ENCODE measurements around the gene SOD3. TPM values are rescaled to one million over a fixed set of nuclear protein-coding genes. Genes with fewer than 3 reads are reported as not detected.

The SOD3 gene
- total and polyA plus RNA-seq, 2 donors from 2014 or later: 111 to 193 TPM

DNA sequence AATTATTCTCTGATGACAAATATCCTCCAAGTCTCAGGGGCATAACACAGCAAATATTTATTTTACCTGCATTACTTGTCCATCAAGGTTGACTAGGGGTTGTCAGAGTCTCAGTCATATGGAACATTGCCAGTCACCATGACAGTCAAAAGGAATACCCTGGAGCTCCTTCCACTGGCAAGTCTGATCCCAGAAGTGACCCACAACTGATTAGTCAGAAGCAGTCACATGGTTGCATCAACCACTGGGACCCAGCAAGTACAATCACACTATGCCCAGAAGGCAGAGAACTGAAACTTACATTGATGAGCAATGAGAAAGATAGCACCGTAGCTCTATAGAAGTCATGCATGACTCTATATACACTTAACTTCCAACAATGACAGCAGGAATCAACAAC is 41.9 kb upstream of the SOD3 start:
- DNase-seq: no peak
- H3K27me3 ChIP-seq (ENCODE audit: control insufficient read depth, insufficient read depth, low read length): no peaks in the 10 kb centered on the region
- no peak for FAIRE-seq

DNA sequence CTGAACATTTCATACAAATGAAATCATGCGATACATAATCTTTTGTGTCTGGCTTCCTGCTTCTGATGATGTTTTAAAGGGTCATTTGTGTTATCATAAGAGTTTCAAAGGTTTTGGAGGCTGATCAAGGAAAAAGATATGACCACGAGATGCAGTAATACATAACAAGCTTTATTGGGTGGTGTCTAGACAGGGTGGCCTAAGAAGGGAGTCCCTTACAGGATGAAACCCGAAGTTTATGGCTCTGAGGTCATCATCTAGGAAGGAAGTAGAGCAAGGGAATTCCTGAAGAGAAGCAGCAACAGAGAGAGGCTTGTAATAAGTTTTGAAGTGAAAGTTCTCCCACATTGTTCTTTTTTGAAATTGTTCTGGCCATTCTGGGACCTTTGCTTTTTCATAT is 40.8 kb upstream of the SOD3 start:
- Histone ChIP-seq H3K36me3 (ENCODE audit: control insufficient read depth in 2 of 3, insufficient read depth in 3 of 3, low read length in 3 of 3) (no peaks in the 10 kb centered on the region), H3K4me1 (ENCODE audit: control insufficient read depth in 2 of 3, insufficient read depth in 2 of 3, low read depth in 1 of 3, low read length in 3 of 3) (no peaks in the 10 kb centered on the region), H3K9me3 (ENCODE audit: control insufficient read depth in 2 of 3, insufficient read depth in 1 of 3, low read length in 3 of 3) (peaks cover 0 to 9% (median 0%) of the 10 kb centered on the region in 3 donors), H3K27ac (ENCODE audit: low read depth in 2 of 2, low read length in 2 of 2) (no peak overlapping the region), H3K9ac (ENCODE audit: low read length in 3 of 3) (no peak overlapping the region), H3K27me3 (ENCODE audit: control insufficient read depth, insufficient read depth, low read length) (no peaks in the 10 kb centered on the region), H3K4me3 (ENCODE audit: low read length in 3 of 3) (no peak overlapping the region)
- no peak for FAIRE-seq
- intact Hi-C loops (cut with DNase I): no loop called here
- TF ChIP-seq, protein P1, sequence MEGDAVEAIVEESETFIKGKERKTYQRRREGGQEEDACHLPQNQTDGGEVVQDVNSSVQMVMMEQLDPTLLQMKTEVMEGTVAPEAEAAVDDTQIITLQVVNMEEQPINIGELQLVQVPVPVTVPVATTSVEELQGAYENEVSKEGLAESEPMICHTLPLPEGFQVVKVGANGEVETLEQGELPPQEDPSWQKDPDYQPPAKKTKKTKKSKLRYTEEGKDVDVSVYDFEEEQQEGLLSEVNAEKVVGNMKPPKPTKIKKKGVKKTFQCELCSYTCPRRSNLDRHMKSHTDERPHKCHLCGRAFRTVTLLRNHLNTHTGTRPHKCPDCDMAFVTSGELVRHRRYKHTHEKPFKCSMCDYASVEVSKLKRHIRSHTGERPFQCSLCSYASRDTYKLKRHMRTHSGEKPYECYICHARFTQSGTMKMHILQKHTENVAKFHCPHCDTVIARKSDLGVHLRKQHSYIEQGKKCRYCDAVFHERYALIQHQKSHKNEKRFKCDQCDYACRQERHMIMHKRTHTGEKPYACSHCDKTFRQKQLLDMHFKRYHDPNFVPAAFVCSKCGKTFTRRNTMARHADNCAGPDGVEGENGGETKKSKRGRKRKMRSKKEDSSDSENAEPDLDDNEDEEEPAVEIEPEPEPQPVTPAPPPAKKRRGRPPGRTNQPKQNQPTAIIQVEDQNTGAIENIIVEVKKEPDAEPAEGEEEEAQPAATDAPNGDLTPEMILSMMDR (IDR thresholded peaks at IDR 0.05; ENCODE audit: borderline replicate concordance, extremely low read depth, insufficient read depth): no peak
- DNase-seq: no peak

More for the DNA sequence above, 41.9 kb upstream of the SOD3 start:
- Histone ChIP-seq H3K9me3 (ENCODE audit: control insufficient read depth in 2 of 3, insufficient read depth in 1 of 3, low read length in 3 of 3) (peaks cover 0 to 9% (median 0%) of the 10 kb centered on the region in 3 donors), H3K9ac (ENCODE audit: low read length in 3 of 3) (no peak overlapping the region), H3K27ac (ENCODE audit: low read depth in 2 of 2, low read length in 2 of 2) (no peak overlapping the region), H3K4me1 (ENCODE audit: control insufficient read depth in 2 of 3, insufficient read depth in 2 of 3, low read depth in 1 of 3, low read length in 3 of 3) (no peaks in the 10 kb centered on the region), H3K36me3 (ENCODE audit: control insufficient read depth in 2 of 3, insufficient read depth in 3 of 3, low read length in 3 of 3) (no peaks in the 10 kb centered on the region), H3K4me3 (ENCODE audit: low read length in 3 of 3) (no peak overlapping the region)
- TF ChIP-seq, protein P1 (IDR thresholded peaks at IDR 0.05; ENCODE audit: borderline replicate concordance, extremely low read depth, insufficient read depth): no peak
- intact Hi-C loops (cut with DNase I): no loop called here

DNA sequence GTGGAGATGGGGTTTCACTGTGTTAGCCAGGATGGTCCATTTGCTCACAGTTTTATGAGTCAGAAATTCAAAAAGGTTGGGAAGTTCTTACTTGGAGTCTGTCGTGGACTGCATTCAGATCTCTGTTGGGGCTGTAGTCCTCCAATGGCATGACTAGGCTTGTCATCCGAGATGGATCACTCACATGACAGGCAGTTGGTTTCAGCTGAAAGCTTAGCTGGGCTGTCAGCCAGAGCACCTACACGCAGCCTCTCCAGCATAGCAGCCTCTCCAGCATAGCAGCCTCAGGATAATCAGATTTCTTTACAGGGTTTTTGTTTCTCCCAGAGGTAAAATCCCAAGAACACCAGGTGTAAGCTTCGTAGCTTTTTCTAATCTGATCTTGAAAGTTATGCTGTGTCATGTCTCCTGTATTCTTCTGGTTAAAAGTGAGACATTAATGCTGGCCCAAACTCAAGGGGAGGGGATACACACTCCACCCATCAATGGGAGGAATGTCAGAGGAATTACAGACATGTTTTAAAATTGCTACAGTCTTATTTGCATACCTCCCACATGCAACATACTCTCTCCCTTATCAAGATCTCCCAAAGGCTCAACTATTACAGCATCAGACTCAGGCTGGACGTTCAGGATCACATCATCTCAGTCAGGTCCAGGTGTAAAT is 31.6 kb upstream of the SOD3 start:
- intact Hi-C loops (cut with DNase I): no loop called here
- no peak for FAIRE-seq
- H3K4me3 ChIP-seq (ENCODE audit: low read length in 3 of 3): no peak overlapping the region
- TF ChIP-seq, protein P1 (IDR thresholded peaks at IDR 0.05; ENCODE audit: borderline replicate concordance, extremely low read depth, insufficient read depth): no peak
- no peak overlapping the region for H3K9ac ChIP-seq (ENCODE audit: low read length in 3 of 3)
- H3K27ac ChIP-seq (ENCODE audit: low read depth in 2 of 2, low read length in 2 of 2): no peak overlapping the region
- H3K4me1 ChIP-seq (ENCODE audit: control insufficient read depth in 2 of 3, insufficient read depth in 2 of 3, low read depth in 1 of 3, low read length in 3 of 3): no peaks in the 10 kb centered on the region
- no peaks in the 10 kb centered on the region for H3K9me3 ChIP-seq (ENCODE audit: control insufficient read depth in 2 of 3, insufficient read depth in 1 of 3, low read length in 3 of 3)
- no peaks in the 10 kb centered on the region for H3K36me3 ChIP-seq (ENCODE audit: control insufficient read depth in 2 of 3, insufficient read depth in 3 of 3, low read length in 3 of 3)
- DNase-seq: peak in 4 of 5 donors; percentile 26 to 53 (median 40)
- H3K27me3 ChIP-seq (ENCODE audit: control insufficient read depth, insufficient read depth, low read length): no peaks in the 10 kb centered on the region

DNA sequence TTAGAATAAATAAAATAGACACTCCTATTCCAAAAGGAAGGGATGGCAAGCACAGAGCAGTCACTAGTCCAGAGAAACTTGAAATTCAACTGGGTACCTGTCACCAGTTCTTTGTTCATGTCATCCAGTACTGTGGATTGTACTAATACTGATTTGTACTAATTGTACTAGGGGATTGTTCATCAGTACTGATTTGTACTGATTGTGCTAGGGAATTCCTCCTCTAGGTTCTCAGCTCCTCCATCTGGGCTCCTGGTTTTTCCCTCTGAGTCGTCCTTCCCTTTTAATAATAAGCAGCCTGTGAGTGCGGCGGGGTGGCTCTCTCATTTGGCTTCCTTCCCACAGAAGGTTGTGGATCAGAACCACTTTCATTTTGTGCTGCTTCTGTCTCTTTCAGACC is 31.0 kb upstream of the SOD3 start:
- no peaks in the 10 kb centered on the region for H3K36me3 ChIP-seq (ENCODE audit: control insufficient read depth in 2 of 3, insufficient read depth in 3 of 3, low read length in 3 of 3)
- H3K9me3 ChIP-seq (ENCODE audit: control insufficient read depth in 2 of 3, insufficient read depth in 1 of 3, low read length in 3 of 3): no peaks in the 10 kb centered on the region
- no peaks in the 10 kb centered on the region for H3K4me1 ChIP-seq (ENCODE audit: control insufficient read depth in 2 of 3, insufficient read depth in 2 of 3, low read depth in 1 of 3, low read length in 3 of 3)
- no peak for DNase-seq
- no peak overlapping the region for H3K4me3 ChIP-seq (ENCODE audit: low read length in 3 of 3)
- H3K27ac ChIP-seq (ENCODE audit: low read depth in 2 of 2, low read length in 2 of 2): no peak overlapping the region
- H3K9ac ChIP-seq (ENCODE audit: low read length in 3 of 3): no peak overlapping the region
- no peak for FAIRE-seq
- TF ChIP-seq, protein P1 (IDR thresholded peaks at IDR 0.05; ENCODE audit: borderline replicate concordance, extremely low read depth, insufficient read depth): no peak
- intact Hi-C loops (cut with DNase I): no loop called here
- no peaks in the 10 kb centered on the region for H3K27me3 ChIP-seq (ENCODE audit: control insufficient read depth, insufficient read depth, low read length)

All from kidney (tissue), 14 donors.